Endothelial cell of umbilical vein (primary cell): ENCODE measurements around the gene NUDCD3. TPM values are rescaled to one million over a fixed set of nuclear protein-coding genes. Genes with fewer than 3 reads are reported as not detected.

Source experiments
- BruUV-seq: library from RNA; stranded (reverse); fragments of 400-500 nt; replicated peaks from 2 replicates; lab custom pipeline; 2021; lab: Mats Ljungman, UMichigan
- CTCF ChIA-PET: fragments of 300-600, 350-600 bp; sonication (Branson Sonifier 250); formaldehyde crosslinking; loops from one replicate; lab custom pipeline; 2021; ENCODE audit warnings: antibody characterized with exemption, inconsistent platforms; lab: Charles Lee
- POLR2A ChIA-PET: fragments of 300-600, 350-600 bp; sonication (Branson Sonifier 250); formaldehyde crosslinking; loops from one replicate; lab custom pipeline; 2021; ENCODE audit warnings: antibody characterized with exemption, inconsistent platforms; lab: Charles Lee
- DNase-seq: peaks from one replicate; pipeline ENCODE4 v3.0.0-alpha.2; 2011; ENCODE audit warnings: low read depth, low spot score
- FAIRE-seq: peaks from 2 replicates; lab custom pipeline; 2011; peaks lifted over from hg19 to GRCh38; lab: Jason Lieb, UNC
- H2AFZ ChIP-seq: 2 replicates; pipeline ENCODE4 v1.6.0; 2012; ENCODE audit warnings: low read depth, low read length, control low read depth, inconsistent platforms
- H3K27ac ChIP-seq: 2 replicates; pipeline ENCODE4 v1.5.1; 2011; ENCODE audit warnings: low read depth, mild to moderate bottlenecking, control low read depth, low read length, moderate library complexity; ENCODE audit not compliant: insufficient read depth
- H3K27me3 ChIP-seq, 2 experiments: 2 replicates each; pipeline versions ENCODE4 v1.6.0 to v1.6.1; 2011; ENCODE audit warnings: low read length in 2 of 2, mixed read lengths in 1 of 2; ENCODE audit not compliant: control insufficient read depth in 2 of 2, insufficient read depth in 2 of 2
- H3K36me3 ChIP-seq, 2 experiments: 2 replicates in 1 of 2; 3 replicates in 1 of 2; pipeline ENCODE4 v1.5.1; 2011; ENCODE audit warnings: low read length in 2 of 2, mild to moderate bottlenecking in 1 of 2, moderate library complexity in 1 of 2; ENCODE audit not compliant: control insufficient read depth in 2 of 2, insufficient read depth in 2 of 2; ENCODE audit errors: extremely low read depth in 1 of 2
- H3K4me1 ChIP-seq: 3 replicates; pipeline ENCODE4 v1.5.1; 2011; ENCODE audit warnings: mild to moderate bottlenecking, low read length; ENCODE audit not compliant: control insufficient read depth, insufficient read depth; ENCODE audit errors: extremely low read depth
- H3K4me2 ChIP-seq: 2 replicates; pipeline ENCODE4 v1.6.1; 2011; ENCODE audit warnings: low read length, control low read depth, mixed read lengths; ENCODE audit not compliant: insufficient read depth
- H3K4me3 ChIP-seq, 3 experiments: fragments of 200-600 bp in 1 of 3; sonication (generic), shearing (Covaris generic) in 1 of 3; replicated peaks in 1 of 3; 2 replicates each; pipeline ENCODE4 v1.5.1; 2011 to 2016; ENCODE audit warnings: control low read depth in 3 of 3, low read length in 3 of 3, mild to moderate bottlenecking in 2 of 3, inconsistent platforms in 1 of 3, low read depth in 1 of 3, moderate library complexity in 1 of 3; ENCODE audit not compliant: insufficient read depth in 1 of 3
- H3K79me2 ChIP-seq: 2 replicates; pipeline ENCODE4 v1.6.0; 2012; ENCODE audit warnings: low read length, inconsistent platforms; ENCODE audit not compliant: control insufficient read depth, insufficient read depth
- H3K9ac ChIP-seq: replicated peaks from 2 replicates; pipeline ENCODE3; 2011; ENCODE audit warnings: low read length, control low read depth; ENCODE audit not compliant: insufficient read depth; ENCODE audit errors: extremely low read depth
- H3K9me1 ChIP-seq: replicated peaks from 3 replicates; pipeline ENCODE4 v1.6.0; 2011; ENCODE audit warnings: mild to moderate bottlenecking, low read length; ENCODE audit not compliant: control insufficient read depth, insufficient read depth; ENCODE audit errors: extremely low read depth
- H3K9me3 ChIP-seq: replicated peaks from 2 replicates; pipeline ENCODE4 v1.5.1; 2012; ENCODE audit warnings: low read length, inconsistent platforms; ENCODE audit not compliant: control insufficient read depth, insufficient read depth
- H4K20me1 ChIP-seq: replicated peaks from 2 replicates; pipeline ENCODE3; 2011; ENCODE audit warnings: mild to moderate bottlenecking, low read length; ENCODE audit not compliant: control insufficient read depth, insufficient read depth; ENCODE audit errors: extremely low read depth
- EZH2 ChIP-seq: IDR thresholded peaks from 2 replicates; pipeline ENCODE4 v1.6.1; 2012; ENCODE audit warnings: borderline replicate concordance, low read depth, mild to moderate bottlenecking, moderate library complexity, low read length, inconsistent platforms; ENCODE audit not compliant: severe bottlenecking
- FOS ChIP-seq: IDR thresholded peaks from 2 replicates; pipeline ENCODE4 v1.6.1; 2011; ENCODE audit warnings: mild to moderate bottlenecking, low read length, moderate library complexity, borderline replicate concordance; ENCODE audit not compliant: insufficient read depth
- GATA2 ChIP-seq: IDR thresholded peaks from 2 replicates; pipeline ENCODE4 v1.7.0; 2011; ENCODE audit warnings: low read depth, mild to moderate bottlenecking, moderate library complexity, mixed read lengths, low read length; ENCODE audit not compliant: insufficient read length, insufficient read depth
- JUN ChIP-seq: IDR thresholded peaks from 2 replicates; pipeline ENCODE4 v1.6.1; 2011; ENCODE audit warnings: borderline replicate concordance, low read depth; ENCODE audit not compliant: insufficient read length, insufficient read depth
- MYC ChIP-seq: IDR thresholded peaks from one replicate; pipeline ENCODE4 v1.6.1; 2011; ENCODE audit warnings: mild to moderate bottlenecking, low read depth, low read length
- POLR2A ChIP-seq: IDR thresholded peaks from 2 replicates; pipeline ENCODE4 v1.6.1; 2012; ENCODE audit warnings: low read depth, mild to moderate bottlenecking, control low read depth, low read length
- POLR2AphosphoS5 ChIP-seq: IDR thresholded peaks from 2 replicates; pipeline ENCODE4 v1.6.1; 2012; ENCODE audit warnings: low read depth, mild to moderate bottlenecking, control low read depth, low read length, moderate library complexity; ENCODE audit not compliant: insufficient read depth
- dilution Hi-C: fragments of 300-500 bp; cut with MboI; formaldehyde crosslinking; loops from one replicate; pipeline ENCODE4 v1.15.0; 2019; ENCODE audit warnings: low sequenced_read_pairs; ENCODE audit not compliant: extremely low pct_ligation_motif_present
- intact Hi-C: fragments of 100-400 bp; cut with micrococcal nuclease; formaldehyde crosslinking; loops from one replicate; pipeline ENCODE4 v1.10.0; 2022
- polyA plus RNA-seq, 4 experiments: library from polyadenylated mRNA; depleted of rRNA in 3 of 4; stranded (reverse) in 3 of 4; unstranded in 1 of 4; fragments of >200 nt; gene quantifications; 2 replicates each; pipeline versions ENCODE4 v1.2.1 to v1.2.3, GENCODE V29; 2011 to 2012; ENCODE audit warnings: missing spikeins in 1 of 4
- total RNA-seq: library from RNA; stranded (reverse); gene quantifications from 2 replicates; pipeline ENCODE4 v1.2.3, GENCODE V29; 2021
- TF ChIP-seq, protein P1 (sequence below), 2 donors: IDR thresholded peaks; 1 replicate in 1 of 2; 2 replicates in 1 of 2; pipeline ENCODE4 v1.5.1; 2011; ENCODE audit warnings: low read length in 2 of 2, mild to moderate bottlenecking in 2 of 2, moderate library complexity in 2 of 2, control low read depth in 1 of 2, inconsistent platforms in 1 of 2, low read depth in 1 of 2; ENCODE audit not compliant: insufficient read depth in 1 of 2; ENCODE audit errors: extremely low read depth in 1 of 2
- TF ChIP-seq, protein P2 (sequence below): IDR thresholded peaks from 2 replicates; pipeline ENCODE4 v1.6.1; 2011; ENCODE audit not compliant: insufficient read depth, insufficient read length

NUDCD3 gene
- total and polyA plus RNA-seq, 2 donors (not counting 3 experiments of a cell fraction or from before 2014, with no cell fraction given): 50.6 to 137 TPM

DNA sequence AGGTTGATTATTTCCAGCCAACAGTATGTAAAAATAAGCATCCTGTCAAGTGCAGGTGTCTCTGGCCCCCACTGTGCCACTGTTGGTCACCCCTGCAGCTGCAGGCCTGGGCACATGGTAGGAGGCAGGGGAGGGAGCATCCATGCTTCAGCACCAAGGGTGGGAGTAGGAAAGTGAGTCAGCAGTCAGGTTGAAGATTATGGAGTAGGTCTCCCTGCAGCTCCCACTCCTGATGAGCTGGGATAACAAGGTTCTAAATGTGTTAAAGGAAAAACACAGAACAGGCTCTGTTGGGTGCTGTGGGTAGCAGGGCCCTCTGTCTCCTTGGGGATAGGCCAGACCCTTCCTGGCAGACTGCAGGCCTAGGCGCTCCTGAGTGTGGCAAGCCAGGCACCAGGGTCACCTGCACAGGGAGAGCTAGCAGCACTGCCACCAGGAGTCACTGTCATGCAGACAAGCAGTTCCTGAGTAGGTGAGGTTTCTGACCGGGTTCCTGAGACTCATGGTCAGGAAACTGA, 59.3 kb downstream of the NUDCD3 start:
- Histone ChIP-seq H3K27ac (no peak overlapping the region), H3K9ac (no peak overlapping the region), H3K79me2 (peaks cover 37% of the 10 kb centered on the region), H4K20me1 (no peaks in the 10 kb centered on the region), H3K9me3 (no peaks in the 10 kb centered on the region), H3K36me3 (peaks cover 2 to 8% of the 10 kb centered on the region in 2 experiments), H3K4me3 (no peak overlapping the region), H3K4me2 (no peak overlapping the region), H2AFZ (no peak overlapping the region), H3K27me3 (no peaks in the 10 kb centered on the region), H3K9me1 (no peaks in the 10 kb centered on the region), H3K4me1 (no peaks in the 10 kb centered on the region)
- POLR2A ChIA-PET: no interaction called here
- TF ChIP-seq POLR2AphosphoS5: no peak
- TF ChIP-seq POLR2A: no peak
- TF ChIP-seq, protein P1, sequence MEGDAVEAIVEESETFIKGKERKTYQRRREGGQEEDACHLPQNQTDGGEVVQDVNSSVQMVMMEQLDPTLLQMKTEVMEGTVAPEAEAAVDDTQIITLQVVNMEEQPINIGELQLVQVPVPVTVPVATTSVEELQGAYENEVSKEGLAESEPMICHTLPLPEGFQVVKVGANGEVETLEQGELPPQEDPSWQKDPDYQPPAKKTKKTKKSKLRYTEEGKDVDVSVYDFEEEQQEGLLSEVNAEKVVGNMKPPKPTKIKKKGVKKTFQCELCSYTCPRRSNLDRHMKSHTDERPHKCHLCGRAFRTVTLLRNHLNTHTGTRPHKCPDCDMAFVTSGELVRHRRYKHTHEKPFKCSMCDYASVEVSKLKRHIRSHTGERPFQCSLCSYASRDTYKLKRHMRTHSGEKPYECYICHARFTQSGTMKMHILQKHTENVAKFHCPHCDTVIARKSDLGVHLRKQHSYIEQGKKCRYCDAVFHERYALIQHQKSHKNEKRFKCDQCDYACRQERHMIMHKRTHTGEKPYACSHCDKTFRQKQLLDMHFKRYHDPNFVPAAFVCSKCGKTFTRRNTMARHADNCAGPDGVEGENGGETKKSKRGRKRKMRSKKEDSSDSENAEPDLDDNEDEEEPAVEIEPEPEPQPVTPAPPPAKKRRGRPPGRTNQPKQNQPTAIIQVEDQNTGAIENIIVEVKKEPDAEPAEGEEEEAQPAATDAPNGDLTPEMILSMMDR (IDR thresholded peaks at IDR 0.05; ENCODE audit: extremely low read depth in 1 of 2, insufficient read depth in 1 of 2, low read depth in 1 of 2, low read length in 2 of 2): no peak
- TF ChIP-seq FOS: no peak
- dilution Hi-C loops: no loop called here
- CTCF ChIA-PET: interaction anchor here (0.7 to 2.3 kb wide), 5 partner anchors 10 to 82 kb away, joined by 3 to 13 read pairs (median 4); no protein-coding TSS in a partner anchor
- intact Hi-C loops: no loop called here
- peak; percentile 19 for DNase-seq
- no TSS peak for BruUV-seq
- FAIRE-seq: no peak

DNA sequence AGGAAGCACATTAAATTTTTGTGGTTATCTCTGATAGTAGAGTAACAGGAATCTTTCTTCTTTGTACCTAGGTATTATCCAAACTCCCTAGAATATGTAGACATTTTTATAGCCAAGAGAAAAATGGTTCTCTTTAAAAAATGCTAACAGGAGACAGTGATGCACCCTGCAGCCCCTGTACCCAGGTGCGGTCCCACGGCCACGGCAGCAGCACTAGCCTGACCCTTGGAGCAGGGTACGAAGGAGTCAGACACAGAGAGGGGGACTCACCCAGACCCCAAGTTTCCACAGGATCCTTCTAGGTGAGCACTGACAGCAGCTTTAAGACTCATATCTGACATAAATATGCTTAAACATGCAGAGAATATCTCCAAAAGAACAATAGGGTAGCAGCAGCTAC, 60.4 kb downstream of the NUDCD3 start:
- H3K27me3 ChIP-seq: no peaks in the 10 kb centered on the region
- H3K9me3 ChIP-seq: no peaks in the 10 kb centered on the region
- intact Hi-C loops: no loop called here
- H3K9ac ChIP-seq: no peak overlapping the region
- H3K4me2 ChIP-seq: no peak overlapping the region
- no peak overlapping the region for H3K4me3 ChIP-seq
- no peak for TF ChIP-seq EZH2
- TF ChIP-seq POLR2AphosphoS5: no peak
- no peak for TF ChIP-seq FOS
- no peak for TF ChIP-seq JUN
- TF ChIP-seq MYC: no peak
- TF ChIP-seq, protein P2, sequence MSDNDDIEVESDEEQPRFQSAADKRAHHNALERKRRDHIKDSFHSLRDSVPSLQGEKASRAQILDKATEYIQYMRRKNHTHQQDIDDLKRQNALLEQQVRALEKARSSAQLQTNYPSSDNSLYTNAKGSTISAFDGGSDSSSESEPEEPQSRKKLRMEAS: no peak
- TF ChIP-seq GATA2: no peak
- TF ChIP-seq, protein P1 (IDR thresholded peaks at IDR 0.05; ENCODE audit: extremely low read depth in 1 of 2, insufficient read depth in 1 of 2, low read depth in 1 of 2, low read length in 2 of 2): no peak
- TF ChIP-seq POLR2A: no peak
- H3K4me1 ChIP-seq: no peaks in the 10 kb centered on the region
- H3K36me3 ChIP-seq: peaks cover 2 to 11% of the 10 kb centered on the region in 2 experiments
- H3K9me1 ChIP-seq: no peaks in the 10 kb centered on the region
- BruUV-seq: no TSS peak
- no peak overlapping the region for H2AFZ ChIP-seq
- H3K79me2 ChIP-seq: peaks cover 31% of the 10 kb centered on the region
- H3K27ac ChIP-seq: no peak overlapping the region
- ChIA-PET POLR2A (no interaction called here), CTCF (no interaction called here)
- no peaks in the 10 kb centered on the region for H4K20me1 ChIP-seq
- dilution Hi-C loops: no loop called here
- no peak for FAIRE-seq
- no peak for DNase-seq
